ENCODE results near the gene RETREG3. TPM values are rescaled to one million over a fixed set of nuclear protein-coding genes. Genes with fewer than 3 reads are reported as not detected.

RETREG3 gene
- total and polyA plus RNA-seq, 2 of the 13 experiments (the other 11 are each of a cell fraction or from before 2014, with no cell fraction given), result 47.0 to 55.8 TPM

- TF ChIP-seq ZNF350 (CRISPR knock-in tag; IDR thresholded peaks at IDR 0.05; ENCODE audit: borderline replicate concordance, low read depth), result peak; percentile 73
- TF ChIP-seq MBD4 (IDR thresholded peaks at IDR 0.05; ENCODE audit: borderline replicate concordance, low read length), result no peak
- TF ChIP-seq, protein P1, sequence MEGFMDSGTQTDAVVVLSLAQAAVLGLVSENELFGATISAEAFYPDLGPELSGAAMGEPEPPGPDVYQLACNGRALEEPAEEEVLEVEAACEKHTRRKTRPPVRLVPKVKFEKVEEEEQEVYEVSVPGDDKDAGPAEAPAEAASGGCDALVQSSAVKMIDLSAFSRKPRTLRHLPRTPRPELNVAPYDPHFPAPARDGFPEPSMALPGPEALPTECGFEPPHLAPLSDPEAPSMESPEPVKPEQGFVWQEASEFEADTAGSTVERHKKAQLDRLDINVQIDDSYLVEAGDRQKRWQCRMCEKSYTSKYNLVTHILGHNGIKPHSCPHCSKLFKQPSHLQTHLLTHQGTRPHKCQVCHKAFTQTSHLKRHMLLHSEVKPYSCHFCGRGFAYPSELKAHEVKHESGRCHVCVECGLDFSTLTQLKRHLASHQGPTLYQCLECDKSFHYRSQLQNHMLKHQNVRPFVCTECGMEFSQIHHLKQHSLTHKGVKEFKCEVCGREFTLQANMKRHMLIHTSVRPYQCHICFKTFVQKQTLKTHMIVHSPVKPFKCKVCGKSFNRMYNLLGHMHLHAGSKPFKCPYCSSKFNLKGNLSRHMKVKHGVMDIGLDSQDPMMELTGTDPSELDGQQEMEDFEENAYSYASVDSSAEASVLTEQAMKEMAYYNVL (CRISPR knock-in tag; IDR thresholded peaks at IDR 0.05; ENCODE audit: borderline replicate concordance), result peak; percentile 76
- peak; percentile 66; the same call in 1 of the 2 replicates for TF ChIP-seq NFE2L1 (CRISPR knock-in tag; IDR thresholded peaks at IDR 0.05; ENCODE audit: borderline replicate concordance)
- peak; percentile 89; the same call in 1 of the 2 replicates for TF ChIP-seq ZNF776 (CRISPR knock-in tag; IDR thresholded peaks at IDR 0.05)
- no peak for TF ChIP-seq ZBTB3 (CRISPR knock-in tag; IDR thresholded peaks at IDR 0.05; ENCODE audit: borderline replicate concordance, low read depth)
- TF ChIP-seq KDM4B (CRISPR knock-in tag; IDR thresholded peaks at IDR 0.05), result 0 out of 2 replicates have a peak, but pooled peaks have one; percentile 41
- TF ChIP-seq ZNF589 (CRISPR knock-in tag; conservative IDR thresholded peaks at IDR 0.05), result peak; percentile 87; the same call in 1 of the 2 replicates
- TF ChIP-seq TBX3 (IDR thresholded peaks at IDR 0.05; ENCODE audit: borderline replicate concordance), result no peak
- TF ChIP-seq, protein P2, sequence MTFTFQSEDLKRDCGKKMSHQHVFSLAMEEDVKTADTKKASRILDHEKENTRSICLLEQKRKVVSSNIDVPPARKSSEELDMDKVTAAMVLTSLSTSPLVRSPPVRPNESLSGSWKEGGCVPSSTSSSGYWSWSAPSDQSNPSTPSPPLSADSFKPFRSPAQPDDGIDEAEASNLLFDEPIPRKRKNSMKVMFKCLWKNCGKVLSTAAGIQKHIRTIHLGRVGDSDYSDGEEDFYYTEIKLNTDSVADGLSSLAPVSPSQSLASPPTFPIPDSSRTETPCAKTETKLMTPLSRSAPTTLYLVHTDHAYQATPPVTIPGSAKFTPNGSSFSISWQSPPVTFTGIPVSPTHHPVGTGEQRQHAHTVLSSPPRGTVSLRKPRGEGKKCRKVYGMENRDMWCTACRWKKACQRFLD (CRISPR knock-in tag; IDR thresholded peaks at IDR 0.05; ENCODE audit: borderline replicate concordance), result no peak; the same call in 1 of the 2 replicates
- TF ChIP-seq POLR2G (IDR thresholded peaks at IDR 0.05; ENCODE audit: low read depth, low read length), result peak; percentile 95
- peak; percentile 89 for TF ChIP-seq ZNF138 (CRISPR knock-in tag; IDR thresholded peaks at IDR 0.05; ENCODE audit: low read depth)
- TF ChIP-seq JARID2 (CRISPR knock-in tag; IDR thresholded peaks at IDR 0.05; ENCODE audit: insufficient replicate concordance), result no peak
- no peak for TF ChIP-seq SIX4 (CRISPR knock-in tag; IDR thresholded peaks at IDR 0.05)
- TF ChIP-seq HMG20B (CRISPR knock-in tag; conservative IDR thresholded peaks at IDR 0.05), result 0 out of 2 replicates have a peak, but pooled peaks have one; percentile 20
- TF ChIP-seq ZNF891 (CRISPR knock-in tag; IDR thresholded peaks at IDR 0.05), result no peak
- peak; percentile 46; the same call in 1 of the 2 replicates for TF ChIP-seq RAD21 (CRISPR knock-in tag; IDR thresholded peaks at IDR 0.05)
- TF ChIP-seq HNRNPH1 (optimal IDR thresholded peaks at IDR 0.05; ENCODE audit: low read depth, low read length), result no peak
- TF ChIP-seq, protein P3, sequence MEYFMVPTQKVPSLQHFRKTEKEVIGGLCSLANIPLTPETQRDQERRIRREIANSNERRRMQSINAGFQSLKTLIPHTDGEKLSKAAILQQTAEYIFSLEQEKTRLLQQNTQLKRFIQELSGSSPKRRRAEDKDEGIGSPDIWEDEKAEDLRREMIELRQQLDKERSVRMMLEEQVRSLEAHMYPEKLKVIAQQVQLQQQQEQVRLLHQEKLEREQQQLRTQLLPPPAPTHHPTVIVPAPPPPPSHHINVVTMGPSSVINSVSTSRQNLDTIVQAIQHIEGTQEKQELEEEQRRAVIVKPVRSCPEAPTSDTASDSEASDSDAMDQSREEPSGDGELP (IDR thresholded peaks at IDR 0.05; ENCODE audit: borderline replicate concordance, low read depth), result peak; percentile 58; the same call in 1 of the 2 replicates
- peak; percentile 32 for TF ChIP-seq CTCF (CRISPR knock-in tag; IDR thresholded peaks at IDR 0.05)
- TF ChIP-seq ZNF225 (CRISPR knock-in tag; IDR thresholded peaks at IDR 0.05), result peak; percentile 91; the same call in 1 of the 2 replicates
- TF ChIP-seq SP4 (CRISPR knock-in tag; IDR thresholded peaks at IDR 0.05), result peak; percentile 66
- peak; percentile 90 for TF ChIP-seq MXD1 (CRISPR knock-in tag; IDR thresholded peaks at IDR 0.05)
These were observed 54.7 kb downstream of the RETREG3 start (continued) for GRCh38 chr17:42554250-42555121.

Data from HepG2 (cell line).